Activated T-cell treated with anti-CD3 and anti-CD28 coated beads, Interleukin-2, amount 50 U/mL, for 48 hours (primary cell): ENCODE measurements around the gene FRMD4A.

Experiments
- DNase-seq, 2 experiments: peaks; one replicate each; pipeline ENCODE4 v3.0.0-alpha.2; 2020

The FRMD4A gene

GRCh38 chr10:14009371-14010100, 321.2 kb downstream of the FRMD4A start:
- peak; percentile 69 to 72 for DNase-seq

- no peak for DNase-seq
These were observed 322.0 kb downstream of the FRMD4A start for GRCh38 chr10:14008740-14009080.

DNA sequence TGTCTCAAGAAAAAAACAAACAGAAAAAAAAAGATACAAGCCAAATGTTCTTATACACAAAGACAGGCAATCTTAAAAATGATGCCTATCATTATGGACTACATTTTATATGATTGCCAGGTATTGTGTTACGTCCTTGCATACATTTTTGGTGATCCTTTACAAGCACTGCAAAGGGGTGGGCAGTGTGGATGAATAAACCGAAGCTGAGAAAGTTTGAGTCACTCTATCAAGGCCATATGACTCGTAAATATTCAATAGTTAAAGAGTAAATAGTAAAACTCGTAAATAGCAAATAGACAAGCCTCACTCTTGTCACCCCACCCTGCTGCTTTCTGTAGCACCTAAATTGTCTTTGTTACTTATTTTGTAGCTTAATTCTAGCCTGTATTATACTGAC, 326.2 kb downstream of the FRMD4A start:
- no peak for DNase-seq

DNA sequence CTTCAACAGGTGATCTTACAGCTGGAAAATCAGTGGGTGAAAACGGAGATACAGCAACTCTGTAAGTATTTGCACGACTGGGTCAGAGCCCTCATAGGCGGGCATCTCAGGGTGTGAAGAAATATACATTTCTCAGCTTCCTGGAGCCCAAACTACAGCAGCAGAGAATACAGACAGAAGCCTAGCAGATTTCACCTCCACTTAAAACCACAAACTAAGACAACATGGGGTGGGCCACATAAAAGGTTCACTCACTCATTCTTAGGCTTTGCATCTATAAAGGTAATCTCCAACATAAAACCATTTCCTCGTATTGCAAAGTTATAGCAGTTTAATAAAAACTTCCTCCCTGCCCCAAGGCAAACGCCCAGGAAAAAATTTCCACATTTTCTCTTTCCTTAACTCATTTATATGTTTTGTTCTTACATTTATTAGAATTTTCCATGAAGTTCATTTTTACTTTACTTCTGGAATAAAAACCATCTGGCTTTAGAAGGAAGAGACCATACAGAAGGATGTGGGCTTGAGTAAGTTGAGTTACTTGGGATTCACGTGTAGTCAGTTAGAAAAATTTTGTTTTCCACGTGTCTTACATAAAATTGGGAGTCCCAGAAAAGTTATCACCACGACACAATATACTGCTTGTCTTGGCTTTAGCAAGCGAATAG, 327.1 kb downstream of the FRMD4A start:
- no peak for DNase-seq

- DNase-seq, result no peak
These were observed 329.3 kb downstream of the FRMD4A start for GRCh38 chr10:14001298-14002040.

GRCh38 chr10:13998163-13998835, 332.4 kb downstream of the FRMD4A start:
- DNase-seq, result no peak

GRCh38 chr10:13997650-13998049, 333.1 kb downstream of the FRMD4A start:
- no peak for DNase-seq

- DNase-seq, result no peak
These were observed 335.8 kb downstream of the FRMD4A start for GRCh38 chr10:13994932-13995331.

DNA sequence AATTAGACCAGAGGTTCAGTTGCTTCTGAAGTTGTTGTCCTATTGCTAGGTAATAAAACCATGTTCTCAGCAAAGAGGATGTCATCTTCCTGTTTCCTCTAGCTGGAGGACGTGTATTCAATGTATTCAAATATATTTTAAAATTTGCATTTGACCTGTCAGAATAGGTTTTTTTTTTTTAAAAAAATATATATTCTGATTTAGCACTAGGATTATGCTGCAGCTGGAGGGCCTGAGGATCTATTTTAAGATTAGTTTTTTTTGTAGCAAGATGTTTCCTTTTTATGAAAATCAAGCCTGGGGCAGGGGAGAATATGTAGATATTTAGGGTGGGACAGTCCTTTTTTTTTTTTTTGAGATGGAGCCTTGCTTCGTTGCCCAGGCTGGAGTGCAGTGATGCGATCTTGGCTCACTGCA, 337.0 kb downstream of the FRMD4A start:
- DNase-seq, result no peak

- DNase-seq, result no peak
These were observed 337.6 kb downstream of the FRMD4A start for GRCh38 chr10:13993169-13993568.

DNA sequence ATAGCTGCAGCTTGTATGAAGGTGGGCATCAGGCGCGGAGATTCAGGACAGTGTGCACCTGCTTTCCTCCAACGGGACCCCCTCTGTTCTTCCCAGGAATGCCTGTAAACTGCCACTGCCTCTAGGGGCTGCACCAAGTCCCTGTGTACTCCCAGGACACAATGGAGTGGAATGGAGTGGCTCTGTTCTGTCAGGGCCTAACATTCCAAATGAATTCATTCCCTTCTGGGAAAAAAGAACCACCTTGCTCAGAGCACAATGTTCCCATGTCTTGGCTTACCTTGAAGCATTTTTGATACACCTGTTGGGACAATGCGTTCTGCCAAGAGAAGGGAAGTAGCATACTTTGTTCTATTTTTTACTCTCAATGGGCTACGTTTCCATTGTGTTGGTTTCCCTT, 339.4 kb downstream of the FRMD4A start:
- DNase-seq, result no peak

DNA sequence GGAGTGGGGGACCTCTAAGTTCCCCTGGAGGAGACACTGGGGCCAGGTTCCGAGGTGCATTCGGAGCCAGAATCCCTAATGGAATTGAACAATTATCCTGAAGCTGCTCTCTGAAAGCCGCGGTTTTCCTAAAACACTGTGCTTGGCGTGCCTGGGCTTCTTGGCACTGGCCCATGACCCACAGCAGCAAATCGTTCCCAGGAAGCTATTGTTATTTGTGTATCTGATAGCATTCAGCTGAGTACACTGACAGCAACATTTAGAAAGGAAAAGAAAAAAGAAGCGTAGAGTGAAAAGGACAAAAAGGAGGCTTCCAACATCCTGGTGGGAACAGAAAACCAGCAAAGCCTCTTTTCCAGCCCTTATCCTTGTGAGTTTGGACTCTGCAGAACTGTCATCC, 339.8 kb downstream of the FRMD4A start:
- no peak for DNase-seq

DNA sequence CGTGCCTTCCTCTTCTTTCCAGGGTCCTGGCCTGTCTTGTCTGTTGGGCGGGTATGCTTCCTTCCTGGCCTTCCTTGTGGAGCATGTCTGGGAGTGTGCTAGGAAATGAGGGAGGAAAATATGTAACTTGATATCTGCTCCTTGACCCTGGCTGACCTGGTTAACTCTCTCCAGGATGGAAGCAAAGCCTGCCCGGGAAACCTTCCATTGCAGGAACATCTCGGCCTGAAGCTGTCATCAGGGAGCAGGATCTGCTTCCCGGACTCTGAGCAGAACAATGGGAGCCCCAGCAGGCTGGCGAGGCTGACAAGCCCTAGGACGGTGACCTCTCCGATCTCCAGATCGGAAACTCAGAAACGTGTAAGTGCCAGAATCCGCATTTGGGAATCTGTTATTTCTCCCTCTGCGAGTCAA, 340.3 kb downstream of the FRMD4A start:
- no peak for DNase-seq

- DNase-seq, result no peak
These were observed 341.1 kb downstream of the FRMD4A start for GRCh38 chr10:13989616-13990015.

GRCh38 chr10:13987446-13987845, 343.3 kb downstream of the FRMD4A start:
- DNase-seq, result no peak

GRCh38 chr10:13984647-13985155, 346.0 kb downstream of the FRMD4A start:
- DNase-seq, result peak in 1 of 2 experiments; percentile 23

- no peak for DNase-seq
These were observed 347.7 kb downstream of the FRMD4A start for GRCh38 chr10:13983035-13983434.

- no peak for DNase-seq
These were observed 352.1 kb downstream of the FRMD4A start for GRCh38 chr10:13978533-13979115.

DNA sequence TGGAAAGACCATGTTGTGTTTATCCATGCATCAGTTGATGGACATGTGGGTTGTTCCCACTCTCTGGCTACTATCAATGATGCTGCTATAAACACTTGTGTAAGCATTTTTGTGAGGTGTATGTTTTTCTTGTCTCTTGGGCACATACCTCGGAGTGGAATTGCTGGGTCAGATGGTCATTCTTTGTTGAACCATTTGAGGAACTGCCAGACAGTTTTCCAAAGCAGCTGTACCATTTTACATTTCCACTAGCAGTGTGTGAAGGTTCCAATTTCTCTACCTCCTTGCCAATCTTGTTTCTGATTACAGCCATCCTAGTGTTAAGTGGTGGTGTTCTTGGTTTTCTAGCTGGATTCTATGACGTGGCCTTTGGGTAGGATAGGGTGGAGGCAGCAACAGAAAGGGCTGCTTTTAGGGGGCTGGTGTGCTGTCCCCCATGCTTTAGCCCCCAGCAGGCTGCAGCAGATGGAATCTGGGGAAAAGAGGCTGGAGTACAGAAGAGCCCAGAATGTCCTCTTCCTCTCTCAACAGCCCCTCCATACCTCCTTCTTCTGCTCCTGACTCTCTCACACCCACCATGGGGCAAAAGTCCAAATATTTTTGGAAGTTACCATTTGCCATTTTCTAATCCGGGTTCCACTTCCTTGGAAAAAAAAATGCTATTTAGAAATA, 352.7 kb downstream of the FRMD4A start:
- DNase-seq, result no peak

- no peak for DNase-seq
These were observed 357.0 kb downstream of the FRMD4A start for GRCh38 chr10:13973742-13974141.

GRCh38 chr10:13972609-13973008, 358.1 kb downstream of the FRMD4A start:
- DNase-seq, result no peak
